Kidney (tissue), 14 donors: ENCODE data around the gene F2. TPM values are rescaled to one million over a fixed set of nuclear protein-coding genes. Genes with fewer than 3 reads are reported as not detected.

Experiments
- DNase-seq, 5 donors: peaks; one replicate each; pipeline ENCODE4 v3.0.0-alpha.2; 2013 to 2020
- FAIRE-seq: peaks from 2 replicates; lab custom pipeline; 2012; peaks lifted over from hg19 to GRCh38; lab: Jason Lieb, UNC
- H3K27ac ChIP-seq, 2 donors: one replicate each; pipeline ENCODE4 v1.7.0; 2013; ENCODE audit warnings: low read depth in 2 of 2, low read length in 2 of 2, inconsistent platforms in 1 of 2
- H3K27me3 ChIP-seq: one replicate; pipeline ENCODE4 v1.7.1; 2013; ENCODE audit warnings: low read length, inconsistent platforms; ENCODE audit not compliant: control insufficient read depth, insufficient read depth
- H3K36me3 ChIP-seq, 3 donors: one replicate each; pipeline versions ENCODE4 v1.7.0 to v1.7.1; 2013; ENCODE audit warnings: low read length in 3 of 3, control low read depth in 1 of 3, inconsistent platforms in 1 of 3; ENCODE audit not compliant: insufficient read depth in 3 of 3, control insufficient read depth in 2 of 3
- H3K4me1 ChIP-seq, 3 donors: one replicate each; pipeline versions ENCODE4 v1.7.0 to v1.7.1; 2013; ENCODE audit warnings: low read length in 3 of 3, inconsistent platforms in 1 of 3, low read depth in 1 of 3; ENCODE audit not compliant: control insufficient read depth in 2 of 3, insufficient read depth in 2 of 3
- H3K4me3 ChIP-seq, 3 donors: one replicate each; pipeline versions ENCODE4 v1.7.0 to v1.8.1; 2013; ENCODE audit warnings: low read length in 3 of 3, control low read depth in 1 of 3, inconsistent platforms in 1 of 3
- H3K9ac ChIP-seq, 3 donors: one replicate each; pipeline versions ENCODE4 v1.7.0 to v1.7.1; 2013; ENCODE audit warnings: low read length in 3 of 3, control low read depth in 1 of 3, inconsistent platforms in 1 of 3
- H3K9me3 ChIP-seq, 3 donors: one replicate each; pipeline versions ENCODE4 v1.7.0 to v1.7.1; 2013; ENCODE audit warnings: low read length in 3 of 3, control low read depth in 1 of 3, inconsistent platforms in 1 of 3; ENCODE audit not compliant: control insufficient read depth in 2 of 3, insufficient read depth in 1 of 3
- intact Hi-C: fragments of 100-400 bp; cut with DNase I; formaldehyde crosslinking; loops from one replicate; pipeline ENCODE4 v1.11.1; 2022
- polyA plus RNA-seq: library from polyadenylated mRNA; stranded (reverse); fragments of 350-450 nt; fragmentation: Illumina TruSeq; extraction: RNeasy Lipid Tissue Mini Kit (QIAGEN cat#74804); gene quantifications from one replicate; pipeline ENCODE4 v1.2.3, GENCODE V29; 2014; ENCODE audit warnings: low read depth, low replicate concordance; ENCODE audit not compliant: insufficient read depth
- total RNA-seq: library from RNA; stranded (reverse); fragmentation: NEBNext Ultra II Directional; extraction: Animal tissue kit (Norgen Biotek cat#: 25700); gene quantifications from one replicate; pipeline ENCODE4 v1.2.1, GENCODE V29; 2021
- TF ChIP-seq, protein P1 (sequence below): IDR thresholded peaks from 3 replicates; pipeline ENCODE4 v1.5.1; 2012; ENCODE audit warnings: mild to moderate bottlenecking, moderate library complexity, borderline replicate concordance; ENCODE audit not compliant: insufficient read depth; ENCODE audit errors: extremely low read depth
- donor health status: control.
- donor health status: control.
- donor health status: control.
- donor health status: control.
- donor health status: control.
- donor health status: DM: yes; HTN: yes; CAD: no.
- donor health status: Normal renal cell carcinoma (clear cell type).

The F2 gene
- total and polyA plus RNA-seq, 2 donors from 2014 or later = not detected

DNA sequence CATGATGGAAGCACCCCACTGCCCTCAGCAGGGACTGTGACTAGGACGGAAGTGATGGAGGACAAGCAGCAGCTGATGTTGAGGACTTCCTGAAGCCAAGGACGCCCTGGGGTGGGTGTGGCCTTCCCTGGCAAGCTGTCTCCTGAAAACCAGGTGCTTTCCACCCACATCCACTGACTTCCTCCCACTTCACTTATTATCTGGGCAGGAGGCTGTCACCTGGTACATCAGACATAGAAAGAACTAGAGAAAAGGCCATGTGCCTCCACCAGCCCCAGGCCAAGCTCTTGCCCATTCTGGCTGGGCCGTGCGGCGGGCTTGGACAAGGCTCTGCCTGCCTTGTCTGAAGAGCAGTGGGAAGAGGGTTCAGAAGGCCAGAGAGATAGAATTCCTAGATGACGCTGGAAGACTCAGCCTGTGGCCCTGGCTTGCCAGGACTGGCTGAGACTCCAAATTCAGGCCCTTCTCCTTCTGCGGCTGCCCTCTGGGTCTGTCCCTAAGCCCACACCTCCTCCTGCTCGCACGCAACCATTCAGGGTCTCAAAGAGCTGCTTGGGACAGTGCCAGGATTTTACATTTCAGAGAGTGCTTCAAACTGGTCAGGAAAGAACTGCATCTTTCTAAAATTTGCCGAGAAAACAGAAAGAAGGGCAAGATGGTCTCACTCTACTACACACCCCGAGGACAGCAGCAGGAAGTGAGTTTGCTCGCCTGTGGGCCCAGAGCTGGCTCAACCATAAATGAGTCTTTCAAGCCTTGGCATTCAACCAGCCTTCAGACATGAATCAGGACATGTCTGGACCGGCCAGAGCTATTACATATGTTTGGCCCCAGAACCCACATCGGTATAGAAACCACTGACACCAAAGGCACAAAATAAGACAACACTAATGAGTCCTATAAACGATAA is 31.9 kb upstream of the F2 start:
- no peak for FAIRE-seq
- no peak overlapping the region for H3K4me3 ChIP-seq
- no peak overlapping the region for H3K27ac ChIP-seq
- H3K4me1 ChIP-seq = peaks cover 0 to 5% (median 0%) of the 10 kb centered on the region in 3 donors
- H3K27me3 ChIP-seq = no peaks in the 10 kb centered on the region
- peaks cover 6 to 15% (median 9%) of the 10 kb centered on the region in 3 donors for H3K36me3 ChIP-seq
- H3K9me3 ChIP-seq = no peaks in the 10 kb centered on the region
- peak in 2 of 5 donors; percentile 30 to 73 for DNase-seq
- intact Hi-C loops = no loop called here
- no peak overlapping the region for H3K9ac ChIP-seq
- TF ChIP-seq, protein P1, sequence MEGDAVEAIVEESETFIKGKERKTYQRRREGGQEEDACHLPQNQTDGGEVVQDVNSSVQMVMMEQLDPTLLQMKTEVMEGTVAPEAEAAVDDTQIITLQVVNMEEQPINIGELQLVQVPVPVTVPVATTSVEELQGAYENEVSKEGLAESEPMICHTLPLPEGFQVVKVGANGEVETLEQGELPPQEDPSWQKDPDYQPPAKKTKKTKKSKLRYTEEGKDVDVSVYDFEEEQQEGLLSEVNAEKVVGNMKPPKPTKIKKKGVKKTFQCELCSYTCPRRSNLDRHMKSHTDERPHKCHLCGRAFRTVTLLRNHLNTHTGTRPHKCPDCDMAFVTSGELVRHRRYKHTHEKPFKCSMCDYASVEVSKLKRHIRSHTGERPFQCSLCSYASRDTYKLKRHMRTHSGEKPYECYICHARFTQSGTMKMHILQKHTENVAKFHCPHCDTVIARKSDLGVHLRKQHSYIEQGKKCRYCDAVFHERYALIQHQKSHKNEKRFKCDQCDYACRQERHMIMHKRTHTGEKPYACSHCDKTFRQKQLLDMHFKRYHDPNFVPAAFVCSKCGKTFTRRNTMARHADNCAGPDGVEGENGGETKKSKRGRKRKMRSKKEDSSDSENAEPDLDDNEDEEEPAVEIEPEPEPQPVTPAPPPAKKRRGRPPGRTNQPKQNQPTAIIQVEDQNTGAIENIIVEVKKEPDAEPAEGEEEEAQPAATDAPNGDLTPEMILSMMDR = no peak

DNA sequence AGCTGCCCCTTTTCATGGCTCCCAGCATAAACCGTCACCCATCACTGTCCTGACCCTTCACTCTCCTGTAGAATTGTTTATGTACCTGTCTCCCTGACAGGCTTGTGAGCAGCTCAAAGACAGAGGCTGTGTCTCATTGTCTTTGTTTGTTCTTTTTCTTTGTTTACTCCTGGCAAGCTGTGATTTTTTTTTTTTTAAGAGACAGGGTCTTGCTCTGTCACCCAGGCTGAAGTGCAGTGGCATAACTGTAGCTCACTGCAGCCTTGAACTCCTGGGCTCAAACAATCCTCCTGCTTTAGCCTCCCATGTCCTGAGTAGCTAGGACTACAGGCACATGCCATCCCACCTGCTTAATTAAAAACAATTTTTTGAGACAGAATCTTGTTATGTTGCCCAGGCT is 28.3 kb upstream of the F2 start:
- Histone ChIP-seq H3K9me3 (no peaks in the 10 kb centered on the region), H3K36me3 (peaks cover 6 to 30% (median 29%) of the 10 kb centered on the region in 3 donors), H3K9ac (no peak overlapping the region), H3K4me1 (peaks cover 0 to 13% (median 0%) of the 10 kb centered on the region in 3 donors), H3K27me3 (no peaks in the 10 kb centered on the region), H3K27ac (no peak overlapping the region), H3K4me3 (no peak overlapping the region)
- no peak for FAIRE-seq
- TF ChIP-seq, protein P1 = no peak
- intact Hi-C loops = no loop called here
- DNase-seq = no peak

DNA sequence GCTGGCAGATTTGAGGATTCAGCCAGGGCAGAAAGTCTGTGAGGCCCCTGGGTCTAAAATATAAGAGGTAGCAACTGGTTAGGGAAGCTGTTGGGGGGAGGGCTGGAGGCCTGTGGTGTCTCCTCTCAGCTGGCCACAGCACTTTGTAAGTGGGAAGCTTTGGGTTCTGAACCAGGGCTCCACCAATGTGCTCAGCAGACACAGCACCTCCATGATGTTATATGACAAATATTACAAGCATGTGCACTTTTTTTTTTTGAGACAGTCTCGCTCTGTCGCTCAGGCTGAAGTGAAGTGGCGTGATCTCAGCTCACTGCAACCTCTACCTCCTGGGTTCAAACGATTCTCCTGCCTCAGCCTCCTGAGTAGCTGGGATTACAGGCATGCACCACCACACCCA is 26.6 kb upstream of the F2 start:
- H3K9me3 ChIP-seq = no peaks in the 10 kb centered on the region
- intact Hi-C loops = no loop called here
- FAIRE-seq = no peak
- no peak overlapping the region for H3K27ac ChIP-seq
- no peak overlapping the region for H3K9ac ChIP-seq
- no peak overlapping the region for H3K4me3 ChIP-seq
- DNase-seq = no peak
- TF ChIP-seq, protein P1 = no peak
- peaks cover 5 to 32% (median 25%) of the 10 kb centered on the region in 3 donors for H3K36me3 ChIP-seq
- no peaks in the 10 kb centered on the region for H3K27me3 ChIP-seq
- peaks cover 0 to 19% (median 0%) of the 10 kb centered on the region in 3 donors for H3K4me1 ChIP-seq
